Duodenal mucosa (tissue), 2 donors: ENCODE measurements around the gene COPS7A.
A peak's percentile ranks its signal among the peaks of the same experiment; 100 is the strongest.

Source experiments
- H3K27ac ChIP-seq: one replicate; pipeline ENCODE4 v1.7.0; 2013; ENCODE audit warnings: low read depth, low read length
- H3K27me3 ChIP-seq, 2 donors: one replicate each; pipeline ENCODE4 v1.7.0; 2013; ENCODE audit warnings: low read length in 2 of 2, control low read depth in 1 of 2; ENCODE audit not compliant: insufficient read depth in 2 of 2, control insufficient read depth in 1 of 2
- H3K36me3 ChIP-seq, 2 donors: one replicate each; pipeline ENCODE4 v1.7.0; 2013; ENCODE audit warnings: low read length in 2 of 2, control low read depth in 1 of 2; ENCODE audit not compliant: insufficient read depth in 2 of 2, control insufficient read depth in 1 of 2
- H3K4me1 ChIP-seq, 2 donors: one replicate each; pipeline ENCODE4 v1.7.0; 2013; ENCODE audit warnings: low read length in 2 of 2, control low read depth in 1 of 2; ENCODE audit not compliant: insufficient read depth in 2 of 2, control insufficient read depth in 1 of 2
- H3K4me3 ChIP-seq, 2 donors: one replicate each; pipeline ENCODE4 v1.7.0; 2013; ENCODE audit warnings: low read length in 2 of 2, low read depth in 1 of 2
- H3K9ac ChIP-seq, 2 donors: one replicate each; pipeline ENCODE4 v1.7.0; 2013; ENCODE audit warnings: low read length in 2 of 2, low read depth in 1 of 2
- H3K9me3 ChIP-seq, 2 donors: one replicate each; pipeline ENCODE4 v1.7.0; 2013; ENCODE audit warnings: low read length in 2 of 2, control low read depth in 1 of 2; ENCODE audit not compliant: control insufficient read depth in 1 of 2

Gene COPS7A

DNA sequence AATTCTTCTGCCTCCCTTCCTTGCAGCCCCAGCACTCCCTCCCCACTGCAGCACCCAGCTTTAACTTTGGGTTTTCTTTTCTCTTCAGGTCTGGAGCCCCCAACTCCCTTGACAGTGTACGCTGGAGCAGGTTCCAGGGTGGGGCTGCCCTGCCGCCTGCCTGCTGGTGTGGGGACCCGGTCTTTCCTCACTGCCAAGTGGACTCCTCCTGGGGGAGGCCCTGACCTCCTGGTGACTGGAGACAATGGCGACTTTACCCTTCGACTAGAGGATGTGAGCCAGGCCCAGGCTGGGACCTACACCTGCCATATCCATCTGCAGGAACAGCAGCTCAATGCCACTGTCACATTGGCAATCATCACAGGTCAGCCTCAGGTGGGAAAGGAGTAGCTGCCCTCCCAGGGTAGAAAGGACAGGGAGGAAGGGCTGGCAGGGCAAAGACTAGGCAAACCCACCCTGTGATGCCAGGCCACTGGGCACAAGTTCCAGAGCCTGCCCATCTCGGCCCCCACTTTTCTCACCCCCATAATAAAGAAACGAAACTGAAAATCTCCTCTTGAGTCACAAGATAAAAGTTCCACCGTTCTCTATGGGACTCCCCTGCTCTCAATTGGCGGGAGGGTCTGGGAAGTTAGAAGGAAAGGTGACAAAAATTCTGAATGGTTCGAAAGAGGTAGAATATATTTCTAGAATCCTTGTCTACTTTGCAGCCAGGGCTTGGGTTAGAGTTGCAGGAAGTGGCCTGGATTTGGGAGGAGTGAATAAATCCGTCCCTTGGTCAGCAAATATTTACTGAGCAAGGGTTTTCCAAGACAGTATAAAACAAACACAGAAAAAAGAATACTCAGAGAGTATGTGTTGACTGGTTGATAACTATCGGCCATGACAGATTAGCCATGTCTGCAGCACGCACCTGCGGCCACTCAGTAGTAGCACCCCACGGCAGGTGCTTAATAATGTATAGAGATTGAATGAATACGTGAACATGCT lies 51.6 kb downstream of the COPS7A start:
- Histone ChIP-seq H3K27ac (no peak overlapping the region), H3K27me3 (peaks cover 9 to 16% of the 10 kb centered on the region in 2 donors), H3K9me3 (no peaks in the 10 kb centered on the region), H3K4me3 (no peak overlapping the region), H3K36me3 (peaks cover 0 to 3% of the 10 kb centered on the region in 2 donors), H3K4me1 (peaks cover 28 to 30% of the 10 kb centered on the region in 2 donors), H3K9ac (peak overlapping the region in 1 of 2 donors; percentile 5)

GRCh38 chr12:6777386-6777785 lies 53.5 kb downstream of the COPS7A start:
- Histone ChIP-seq H3K4me1 (peaks cover 23% of the 10 kb centered on the region in 2 donors), H3K27ac (no peak overlapping the region), H3K9ac (no peak overlapping the region), H3K27me3 (peaks cover 9 to 16% of the 10 kb centered on the region in 2 donors), H3K36me3 (no peaks in the 10 kb centered on the region), H3K4me3 (no peak overlapping the region), H3K9me3 (no peaks in the 10 kb centered on the region)

- Histone ChIP-seq H3K9me3 (no peaks in the 10 kb centered on the region), H3K4me3 (peak overlapping the region; percentile 62 to 71), H3K27me3 (peaks cover 8 to 13% of the 10 kb centered on the region in 2 donors), H3K27ac (no peak overlapping the region), H3K4me1 (peaks cover 17 to 24% of the 10 kb centered on the region in 2 donors), H3K9ac (peak overlapping the region in 1 of 2 donors; percentile 70), H3K36me3 (no peaks in the 10 kb centered on the region)
Measured at GRCh38 chr12:6778217-6778573, 54.3 kb downstream of the COPS7A start.

GRCh38 chr12:6778574-6779550 lies 55.0 kb downstream of the COPS7A start:
- peak overlapping the region; percentile 62 to 71 for H3K4me3 ChIP-seq
- H3K9ac ChIP-seq: peak overlapping the region; percentile 1 to 70
- H3K27ac ChIP-seq: no peak overlapping the region
- no peaks in the 10 kb centered on the region for H3K36me3 ChIP-seq
- H3K27me3 ChIP-seq: peaks cover 3 to 10% of the 10 kb centered on the region in 2 donors
- peaks cover 17 to 26% of the 10 kb centered on the region in 2 donors for H3K4me1 ChIP-seq
- H3K9me3 ChIP-seq: no peaks in the 10 kb centered on the region

- H3K4me3 ChIP-seq: no peak overlapping the region
- H3K27ac ChIP-seq: no peak overlapping the region
- H3K4me1 ChIP-seq: peaks cover 17 to 26% of the 10 kb centered on the region in 2 donors
- peak overlapping the region; percentile 1 to 20 for H3K9ac ChIP-seq
- no peaks in the 10 kb centered on the region for H3K36me3 ChIP-seq
- H3K9me3 ChIP-seq: no peaks in the 10 kb centered on the region
- peaks cover 0 to 2% of the 10 kb centered on the region in 2 donors for H3K27me3 ChIP-seq
Measured at GRCh38 chr12:6779708-6780432, 56.0 kb downstream of the COPS7A start.

- Histone ChIP-seq H3K4me1 (peaks cover 17 to 26% of the 10 kb centered on the region in 2 donors), H3K4me3 (no peak overlapping the region), H3K27ac (no peak overlapping the region), H3K9ac (no peak overlapping the region), H3K27me3 (no peaks in the 10 kb centered on the region), H3K9me3 (no peaks in the 10 kb centered on the region), H3K36me3 (no peaks in the 10 kb centered on the region)
Measured at GRCh38 chr12:6780573-6780972, 56.7 kb downstream of the COPS7A start.
